Measurements from ENCODE around the gene LIMS2. TPM values are rescaled to one million over a fixed set of nuclear protein-coding genes. Genes with fewer than 3 reads are reported as not detected.

Gene LIMS2
- polyA plus RNA-seq, 3 donors: 16.4 to 16.5 (median 16.4) TPM

GRCh38 chr2:127647242-127648190, 27.8 kb downstream of the LIMS2 start:
- no peak for DNase-seq (ENCODE audit: low read depth in 3 of 3, low spot score in 2 of 3)

GRCh38 chr2:127646487-127647241, 28.7 kb downstream of the LIMS2 start:
- DNase-seq (ENCODE audit: low read depth in 3 of 3, low spot score in 2 of 3): no peak

GRCh38 chr2:127645395-127646291, 29.7 kb downstream of the LIMS2 start, which contains the start of gene GPR17:
Gene GPR17, plus strand, starts transcription at chr2:127646153. Its CDS starts 4,583 bp downstream, at chr2:127650736.
- DNase-seq (ENCODE audit: low read depth in 3 of 3, low spot score in 2 of 3): no peak

- no peak for DNase-seq (ENCODE audit: low read depth in 3 of 3, low spot score in 2 of 3)
Observed at GRCh38 chr2:127645026-127645394, 30.3 kb downstream of the LIMS2 start.

- DNase-seq (ENCODE audit: low read depth in 3 of 3, low spot score in 2 of 3): no peak
Observed at GRCh38 chr2:127644066-127645025, 31.0 kb downstream of the LIMS2 start.

- DNase-seq (ENCODE audit: low read depth in 3 of 3, low spot score in 2 of 3): no peak
Observed at GRCh38 chr2:127643439-127644065, 31.8 kb downstream of the LIMS2 start.

- DNase-seq (ENCODE audit: low read depth in 3 of 3, low spot score in 2 of 3): no peak
Observed at GRCh38 chr2:127642706-127643438, 32.5 kb downstream of the LIMS2 start.

GRCh38 chr2:127641846-127642507, 33.4 kb downstream of the LIMS2 start:
- DNase-seq (ENCODE audit: low read depth in 3 of 3, low spot score in 2 of 3): no peak

GRCh38 chr2:127641133-127641532, 34.2 kb downstream of the LIMS2 start:
- no peak for DNase-seq (ENCODE audit: low read depth in 3 of 3, low spot score in 2 of 3)

- no peak for DNase-seq (ENCODE audit: low read depth in 3 of 3, low spot score in 2 of 3)
Observed at GRCh38 chr2:127640082-127641072, 35.0 kb downstream of the LIMS2 start.

GRCh38 chr2:127639111-127639474, 36.2 kb downstream of the LIMS2 start:
- DNase-seq (ENCODE audit: low read depth in 3 of 3, low spot score in 2 of 3): no peak

- DNase-seq (ENCODE audit: low read depth in 3 of 3, low spot score in 2 of 3): no peak
Observed at GRCh38 chr2:127638361-127639110, 36.8 kb downstream of the LIMS2 start.

GRCh38 chr2:127637725-127638252, 37.5 kb downstream of the LIMS2 start:
- DNase-seq (ENCODE audit: low read depth in 3 of 3, low spot score in 2 of 3): peak in 1 of 3 donors; percentile 47

GRCh38 chr2:127637236-127637630, 38.1 kb downstream of the LIMS2 start:
- DNase-seq (ENCODE audit: low read depth in 3 of 3, low spot score in 2 of 3): no peak
